Measurements from ENCODE around the gene CDYL.

GRCh38 chr6:4888841-4889240 is 112.6 kb downstream of the CDYL start:
- no peak for TF ChIP-seq POLR2AphosphoS5 (IDR thresholded peaks at IDR 0.05)
- TF ChIP-seq CTCF (IDR thresholded peaks at IDR 0.05): no peak
- no peak for TF ChIP-seq POLR2A (IDR thresholded peaks at IDR 0.05)

Data from suprapubic skin (tissue), 4 donors.